Thoracic aorta (tissue), 2 donors: ENCODE data around the gene ACTL8. TPM values are rescaled to one million over a fixed set of nuclear protein-coding genes. Genes with fewer than 3 reads are reported as not detected.

Source experiments
- ATAC-seq: fragments of 150-250 bp; one replicate; pipeline ENCODE4 v1.8.0; 2017; ENCODE audit warnings: low read depth; ENCODE audit not compliant: insufficient number of reproducible peaks, low FRiP score
- DNase-seq: peaks from one replicate; pipeline ENCODE4 v3.0.0-alpha.2; 2020; ENCODE audit warnings: low spot score
- H3K27ac ChIP-seq, 2 donors: fragments of 200-600 bp; sonication (generic); 1 replicate in 1 of 2; 2 replicates in 1 of 2; pipeline ENCODE4 v1.5.1; 2016; ENCODE audit warnings: mild to moderate bottlenecking in 2 of 2, moderate library complexity in 2 of 2
- H3K27me3 ChIP-seq: fragments of 200-600 bp; sonication (generic); replicated peaks from 2 replicates; pipeline ENCODE4 v1.6.0; 2016; ENCODE audit warnings: mild to moderate bottlenecking; ENCODE audit not compliant: insufficient read depth
- H3K36me3 ChIP-seq: fragments of 200-600 bp; sonication (generic); one replicate; pipeline ENCODE4 v1.5.1; 2016
- H3K4me1 ChIP-seq, 2 donors: fragments of 200-600 bp; sonication (generic); 1 replicate in 1 of 2; 2 replicates in 1 of 2; pipeline versions ENCODE4 v1.5.1 to v1.6.0; 2016; ENCODE audit warnings: low read depth in 2 of 2, mild to moderate bottlenecking in 1 of 2; ENCODE audit not compliant: control insufficient read depth in 1 of 2
- H3K4me3 ChIP-seq: fragments of 200-600 bp; sonication (generic); 2 replicates; pipeline ENCODE4 v1.5.1; 2016; ENCODE audit warnings: mild to moderate bottlenecking
- H3K9me3 ChIP-seq: fragments of 200-600 bp; sonication (generic); 2 replicates; pipeline ENCODE4 v1.5.1; 2016
- CTCF ChIP-seq: fragments of 200-600 bp; sonication (generic); IDR thresholded peaks from one replicate; pipeline ENCODE4 v1.5.1; 2019; ENCODE audit warnings: antibody characterized with exemption
- total RNA-seq, 2 donors: library from RNA; depleted of rRNA; stranded (reverse); fragments of >200 nt; gene quantifications; one replicate each; pipeline versions ENCODE4 v1.1.0 to v1.2.3, GENCODE V29; 2016

ACTL8 gene
- total RNA-seq, 2 donors from 2014 or later: not detected

- H3K4me1 ChIP-seq: no peaks in the 10 kb centered on the region
- H3K36me3 ChIP-seq: no peaks in the 10 kb centered on the region
- no peaks in the 10 kb centered on the region for H3K27me3 ChIP-seq
- no peak for TF ChIP-seq CTCF
- DNase-seq: no peak
- no peaks in the 10 kb centered on the region for H3K9me3 ChIP-seq
- H3K4me3 ChIP-seq: no peak overlapping the region
- H3K27ac ChIP-seq: no peak overlapping the region
- no peak for ATAC-seq
Measured at GRCh38 chr1:17791480-17791879, 36.3 kb downstream of the ACTL8 start.

- Histone ChIP-seq H3K36me3 (no peaks in the 10 kb centered on the region), H3K4me3 (no peak overlapping the region), H3K27me3 (no peaks in the 10 kb centered on the region), H3K9me3 (no peaks in the 10 kb centered on the region), H3K27ac (no peak overlapping the region), H3K4me1 (no peaks in the 10 kb centered on the region)
- TF ChIP-seq CTCF: no peak
- no peak for DNase-seq
- ATAC-seq: no peak
Measured at GRCh38 chr1:17792421-17792820, 37.3 kb downstream of the ACTL8 start.

GRCh38 chr1:17795081-17795809 lies 40.1 kb downstream of the ACTL8 start:
- Histone ChIP-seq H3K4me1 (no peaks in the 10 kb centered on the region), H3K4me3 (no peak overlapping the region), H3K36me3 (no peaks in the 10 kb centered on the region), H3K9me3 (no peaks in the 10 kb centered on the region), H3K27me3 (no peaks in the 10 kb centered on the region), H3K27ac (no peak overlapping the region)
- TF ChIP-seq CTCF: no peak
- DNase-seq: no peak
- no peak for ATAC-seq

- ATAC-seq (no peak), DNase-seq (no peak)
- no peaks in the 10 kb centered on the region for H3K27me3 ChIP-seq
Measured at GRCh38 chr1:17795836-17796645, 40.9 kb downstream of the ACTL8 start.

More at GRCh38 chr1:17795836-17796645, 40.9 kb downstream of the ACTL8 start:
- Histone ChIP-seq H3K27ac (no peak overlapping the region), H3K9me3 (no peaks in the 10 kb centered on the region), H3K36me3 (no peaks in the 10 kb centered on the region), H3K4me1 (no peaks in the 10 kb centered on the region), H3K4me3 (no peak overlapping the region)
- TF ChIP-seq CTCF: no peak
